NT2/D1 (cell line): Measurements from ENCODE around the gene VRK3.

ENCODE experiments used
- SUZ12 ChIP-seq: IDR thresholded peaks from 2 replicates; pipeline ENCODE4 v1.6.1; 2011; ENCODE audit not compliant: insufficient read length, insufficient read depth; ENCODE audit errors: extremely low read depth
- YY1 ChIP-seq: IDR thresholded peaks from 2 replicates; pipeline ENCODE4 v1.6.1; 2011; ENCODE audit not compliant: insufficient read length, insufficient read depth
- ZNF274 ChIP-seq: IDR thresholded peaks from 2 replicates; pipeline ENCODE4 v1.6.1; 2011; ENCODE audit warnings: mild to moderate bottlenecking, low read depth, low read length

- TF ChIP-seq SUZ12 (no peak), YY1 (no peak), ZNF274 (no peak)
Measured at GRCh38 chr19:50030225-50030624, 5.1 kb upstream of the VRK3 start.
